Measurements from ENCODE around the gene VCAM1. TPM values are rescaled to one million over a fixed set of nuclear protein-coding genes. Genes with fewer than 3 reads are reported as not detected.

The VCAM1 gene
- total and polyA plus RNA-seq, 10 donors: 39.6 to 849 (median 362) TPM

DNA sequence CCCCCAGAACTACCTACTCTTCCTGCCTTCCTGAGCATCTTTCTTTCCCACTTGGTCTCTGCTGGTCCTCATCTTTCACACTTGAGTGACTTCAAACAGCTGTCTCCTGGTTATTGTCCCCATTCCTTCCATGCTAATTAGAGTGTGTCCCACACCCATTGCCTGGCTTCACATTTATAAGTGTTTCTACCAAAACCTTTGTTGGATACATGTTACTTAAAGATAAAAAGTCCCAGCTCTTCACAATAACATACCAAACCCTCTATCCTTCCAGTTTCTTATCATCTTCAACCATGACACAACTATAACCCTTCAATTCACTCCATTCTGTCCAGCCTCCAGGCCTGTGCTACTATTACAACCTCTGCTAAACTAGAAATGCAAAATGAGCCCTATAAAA, 41.0 kb downstream of the VCAM1 start:
- H3K27me3 ChIP-seq (replicated peaks in 1 of 7): no peaks in the 10 kb centered on the region
- no peak overlapping the region for H3K4me3 ChIP-seq
- TF ChIP-seq POLR2AphosphoS5 (IDR thresholded peaks at IDR 0.05) (no peak), POLR2A (IDR thresholded peaks at IDR 0.05) (no peak)
- TF ChIP-seq, protein P1, sequence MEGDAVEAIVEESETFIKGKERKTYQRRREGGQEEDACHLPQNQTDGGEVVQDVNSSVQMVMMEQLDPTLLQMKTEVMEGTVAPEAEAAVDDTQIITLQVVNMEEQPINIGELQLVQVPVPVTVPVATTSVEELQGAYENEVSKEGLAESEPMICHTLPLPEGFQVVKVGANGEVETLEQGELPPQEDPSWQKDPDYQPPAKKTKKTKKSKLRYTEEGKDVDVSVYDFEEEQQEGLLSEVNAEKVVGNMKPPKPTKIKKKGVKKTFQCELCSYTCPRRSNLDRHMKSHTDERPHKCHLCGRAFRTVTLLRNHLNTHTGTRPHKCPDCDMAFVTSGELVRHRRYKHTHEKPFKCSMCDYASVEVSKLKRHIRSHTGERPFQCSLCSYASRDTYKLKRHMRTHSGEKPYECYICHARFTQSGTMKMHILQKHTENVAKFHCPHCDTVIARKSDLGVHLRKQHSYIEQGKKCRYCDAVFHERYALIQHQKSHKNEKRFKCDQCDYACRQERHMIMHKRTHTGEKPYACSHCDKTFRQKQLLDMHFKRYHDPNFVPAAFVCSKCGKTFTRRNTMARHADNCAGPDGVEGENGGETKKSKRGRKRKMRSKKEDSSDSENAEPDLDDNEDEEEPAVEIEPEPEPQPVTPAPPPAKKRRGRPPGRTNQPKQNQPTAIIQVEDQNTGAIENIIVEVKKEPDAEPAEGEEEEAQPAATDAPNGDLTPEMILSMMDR (IDR thresholded peaks at IDR 0.05 in 8 of 11, conservative IDR thresholded peaks at IDR 0.05 in 3 of 11): no peak
- H3K4me1 ChIP-seq: no peaks in the 10 kb centered on the region
- intact Hi-C loops (cut with DNase I; ENCODE audit: low total_unique reads): no loop called here
- no peaks in the 10 kb centered on the region for H3K36me3 ChIP-seq
- no peak overlapping the region for H3K27ac ChIP-seq
- H3K9me3 ChIP-seq: no peaks in the 10 kb centered on the region
- no peak for DNase-seq

DNA sequence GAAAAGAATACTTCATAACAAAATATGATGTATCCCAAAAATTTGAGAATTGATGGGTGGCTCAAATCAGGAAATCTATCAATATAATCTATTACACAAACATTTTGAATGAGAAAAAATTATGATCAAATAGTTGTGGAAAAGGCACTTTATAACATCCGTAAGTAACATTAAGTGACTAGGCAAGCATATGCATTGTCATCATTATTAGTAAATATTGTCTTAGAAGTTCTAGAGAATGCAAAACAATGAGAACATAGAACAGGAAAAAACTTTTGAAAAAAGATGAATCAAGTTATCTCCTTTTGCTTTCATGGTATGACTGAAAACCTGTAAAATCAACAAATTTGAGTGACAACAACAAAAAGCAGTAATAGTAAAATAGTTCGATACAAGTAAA, 42.9 kb downstream of the VCAM1 start:
- TF ChIP-seq POLR2A (IDR thresholded peaks at IDR 0.05) (no peak), POLR2AphosphoS5 (IDR thresholded peaks at IDR 0.05) (no peak)
- TF ChIP-seq, protein P1 (IDR thresholded peaks at IDR 0.05 in 8 of 11, conservative IDR thresholded peaks at IDR 0.05 in 3 of 11): no peak
- Histone ChIP-seq H3K27me3 (replicated peaks in 1 of 7) (no peaks in the 10 kb centered on the region), H3K36me3 (no peaks in the 10 kb centered on the region), H3K4me3 (no peak overlapping the region), H3K9me3 (no peaks in the 10 kb centered on the region), H3K4me1 (no peaks in the 10 kb centered on the region), H3K27ac (no peak overlapping the region)
- DNase-seq: no peak
- intact Hi-C loops (cut with DNase I; ENCODE audit: low total_unique reads): no loop called here
- 47 to 99% (median 75%) methylated on average over 2 of the region's 2 CpGs for WGBS, 5 donors

DNA sequence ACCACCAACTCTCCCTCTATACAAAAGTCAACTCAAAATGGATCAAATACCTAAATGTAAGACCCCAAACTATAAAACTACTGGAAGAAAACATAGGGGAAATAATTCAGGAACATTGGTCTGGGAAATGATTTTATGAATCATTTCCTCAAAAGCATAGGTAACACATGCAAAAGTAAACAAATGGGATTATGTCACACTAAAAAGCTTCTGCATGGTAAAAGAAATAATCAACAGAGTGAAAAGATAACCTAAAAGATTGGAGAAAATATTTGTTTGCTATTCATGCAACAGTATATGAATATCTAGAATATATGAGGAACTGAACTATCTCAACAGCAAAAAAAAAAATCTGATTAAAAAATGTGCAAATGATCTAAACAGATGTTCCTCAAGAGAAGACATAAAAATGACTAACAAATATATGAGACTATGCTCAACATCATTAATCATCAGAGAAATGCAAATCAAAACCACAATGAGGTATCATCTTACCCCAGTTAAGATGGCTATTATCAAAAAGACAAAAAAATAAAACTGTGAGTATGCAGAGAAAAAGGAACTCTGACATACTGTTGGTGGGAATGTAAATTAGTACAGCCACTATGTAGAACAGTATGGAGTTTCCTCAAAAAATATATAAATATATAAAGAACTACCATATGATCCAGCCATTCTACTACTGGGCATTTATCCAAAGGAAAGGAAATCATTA, 47.8 kb downstream of the VCAM1 start:
- H3K27me3 ChIP-seq (replicated peaks in 1 of 7): no peaks in the 10 kb centered on the region
- DNase-seq: no peak
- no peak overlapping the region for H3K27ac ChIP-seq
- H3K9me3 ChIP-seq: no peaks in the 10 kb centered on the region
- intact Hi-C loops (cut with DNase I; ENCODE audit: low total_unique reads): no loop called here
- no peak for TF ChIP-seq POLR2A (IDR thresholded peaks at IDR 0.05)
- H3K4me3 ChIP-seq: no peak overlapping the region
- peaks cover 0 to 9% (median 0%) of the 10 kb centered on the region in 6 donors for H3K4me1 ChIP-seq
- no peaks in the 10 kb centered on the region for H3K36me3 ChIP-seq

DNA sequence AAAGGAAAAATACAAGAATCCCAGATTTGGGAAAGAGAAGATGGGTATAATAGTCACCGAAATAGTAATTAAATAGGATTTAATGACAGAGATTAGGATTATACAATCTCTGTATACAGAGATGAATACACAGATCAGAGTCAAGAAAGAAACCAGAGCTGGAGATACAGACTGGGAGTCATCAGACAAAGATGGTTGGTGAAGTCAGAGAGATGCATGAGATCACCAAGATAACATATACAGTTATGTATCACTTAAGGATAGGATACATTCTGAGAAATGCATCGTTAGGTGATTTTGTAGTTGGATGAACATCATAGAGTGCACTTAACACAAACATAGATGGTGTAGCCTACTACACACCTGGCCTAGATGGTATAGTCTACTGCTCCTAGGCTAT, 49.8 kb downstream of the VCAM1 start:
- intact Hi-C loops (cut with DNase I; ENCODE audit: low total_unique reads): no loop called here
- 92 to 98% (median 94%) methylated on average over 2 of the region's 2 CpGs for WGBS, 5 donors
- H3K27me3 ChIP-seq (replicated peaks in 1 of 7): no peaks in the 10 kb centered on the region
- H3K4me1 ChIP-seq: peaks cover 0 to 9% (median 0%) of the 10 kb centered on the region in 6 donors
- no peaks in the 10 kb centered on the region for H3K36me3 ChIP-seq
- no peaks in the 10 kb centered on the region for H3K9me3 ChIP-seq
- no peak overlapping the region for H3K4me3 ChIP-seq
- H3K27ac ChIP-seq: no peak overlapping the region
- no peak for DNase-seq
- TF ChIP-seq POLR2AphosphoS5 (IDR thresholded peaks at IDR 0.05) (no peak), POLR2A (IDR thresholded peaks at IDR 0.05) (no peak)
- TF ChIP-seq, protein P1 (IDR thresholded peaks at IDR 0.05 in 8 of 11, conservative IDR thresholded peaks at IDR 0.05 in 3 of 11): no peak

All from spleen (tissue), 11 donors.